Body of pancreas (tissue), 4 donors: ENCODE results near the gene GLMN.

Experiments used
- CTCF ChIP-seq, 7 experiments: fragments of 450-650 bp in 4 of 7; fragments of 200-600 bp in 3 of 7; sonication (generic) in 3 of 7; IDR thresholded peaks; one replicate each; pipeline ENCODE4 v1.5.1; 2016 to 2019; ENCODE audit warnings: antibody characterized with exemption in 7 of 7
- POLR2A ChIP-seq, 3 donors: fragments of 450-650 bp; IDR thresholded peaks; one replicate each; pipeline ENCODE4 v1.6.1; 2016; ENCODE audit warnings: antibody characterized with exemption in 3 of 3, mild to moderate bottlenecking in 2 of 3

GRCh38 chr1:92291372-92291999, 7.3 kb downstream of the GLMN start:
- TF ChIP-seq CTCF (IDR thresholded peaks at IDR 0.05), result peak; percentile 4 to 54 (median 48)
- no peak for TF ChIP-seq POLR2A (IDR thresholded peaks at IDR 0.05)
